NCI-H524 treated with DMSO at 0.1 percent for 48 hours (cell line): ENCODE data around the gene COX7C.

Experiments used
- DNase-seq: peaks from one replicate; lab custom pipeline; 2025; lab: John Stamatoyannopoulos, UW

Gene COX7C

GRCh38 chr5:86664173-86664572 is 46.4 kb downstream of the COX7C start:
- no peak for DNase-seq

- no peak for DNase-seq
Measured at GRCh38 chr5:86665984-86666760, 48.4 kb downstream of the COX7C start.

GRCh38 chr5:86666981-86667380 is 49.2 kb downstream of the COX7C start:
- peak; percentile 2 for DNase-seq
